Measurements from ENCODE around the gene SPTLC1. TPM values are rescaled to one million over a fixed set of nuclear protein-coding genes. Genes with fewer than 3 reads are reported as not detected.
A peak's percentile ranks its signal among the peaks of the same experiment; 100 is the strongest.

Gene SPTLC1
- total RNA-seq (2021; fragmentation: NEBNext Ultra II Directional; extraction: Animal tissue kit (Norgen Biotek cat#: 25700)) (62.1 and 64.2 TPM in 2 replicates), polyA plus RNA-seq (2011; rRNA removed) (21.6 and 34.2 TPM in 2 replicates), polyA minus RNA-seq (2011; rRNA and poly(A)+ RNA removed) (61.1 and 65.7 TPM in 2 replicates)
- 43.2 TPM for polyA plus RNA-seq (2011; cell fraction: cytosol; rRNA removed)
- polyA plus RNA-seq (2011; cell fraction: nucleus; rRNA removed), result 37.0 TPM
- polyA plus RNA-seq (2012, experiment 1 of 2), result 53.4 to 59.2 TPM (median 54.5 TPM) in 4 replicates
- 12.0 TPM for polyA plus RNA-seq (2012, experiment 2 of 2)
- 98.2 TPM for polyA plus RNA-seq (2013, experiment 1 of 2)
- 120 TPM for polyA plus RNA-seq (2013, experiment 2 of 2)
- polyA minus RNA-seq (2011; cell fraction: cytosol; rRNA and poly(A)+ RNA removed), result 31.4 TPM
- polyA minus RNA-seq (2011; cell fraction: nucleus; rRNA and poly(A)+ RNA removed), result 39.0 TPM
- long read RNA-seq, experiment 1, transcript SPTLC1-201 (15 exons, 1,894 nt), result major isoform, 23 of 64 reads
- long read RNA-seq, experiment 1, partial matches to known transcripts, result 10 of 64 reads
- long read RNA-seq, experiment 1, other reads (novel, unspliced or antisense), result 28 of 64 reads
- long read RNA-seq, experiment 2, transcript SPTLC1-201 (15 exons, 1,894 nt), result major isoform, 42 of 52 reads
- long read RNA-seq, experiment 2, partial matches to known transcripts, result 1 of 52 reads
- long read RNA-seq, experiment 2, other reads (novel, unspliced or antisense), result 5 of 52 reads

- peak; percentile 24 for FAIRE-seq
- no peak for TF ChIP-seq TEAD4 (IDR thresholded peaks at IDR 0.05; ENCODE audit: low read depth, low read length)
- no peak for TF ChIP-seq CHD1 (IDR thresholded peaks at IDR 0.05; ENCODE audit: low read depth, low read length)
- no peak for TF ChIP-seq ZNF274 (IDR thresholded peaks at IDR 0.05; ENCODE audit: borderline replicate concordance, extremely low read depth, low read length)
- TF ChIP-seq KDM1A (IDR thresholded peaks at IDR 0.05; ENCODE audit: borderline replicate concordance, low read length), result no peak
- TF ChIP-seq MAFK (IDR thresholded peaks at IDR 0.05; ENCODE audit: low read depth, low read length), result no peak
- no peak for TF ChIP-seq POU5F1 (IDR thresholded peaks at IDR 0.05; ENCODE audit: low read depth, low read length)
- no peak for TF ChIP-seq SUZ12 (IDR thresholded peaks at IDR 0.05; ENCODE audit: low read length)
- peak; percentile 79 for TF ChIP-seq NRF1 (IDR thresholded peaks at IDR 0.05; ENCODE audit: low read depth, low read length)
- no peak; the same call in 1 of the 2 replicates for TF ChIP-seq EGR1 (IDR thresholded peaks at IDR 0.05; ENCODE audit: borderline replicate concordance, low read depth, low read length)
Observed at GRCh38 chr9:92115071-92115858, at the start of gene SPTLC1. Gene SPTLC1, minus strand, starts transcription at chr9:92115413. Its CDS starts 43 bp downstream, at chr9:92115370.

More at GRCh38 chr9:92115071-92115858, at the start of gene SPTLC1:
- H3K23me2 ChIP-seq (ENCODE audit: low read depth, low read length), result no peaks in the 10 kb centered on the region; the same call in 1 of the 2 replicates
- H3K4me2 ChIP-seq (ENCODE audit: insufficient read depth in 1 of 2, low read depth in 2 of 2, low read length in 2 of 2), result peak within 1 kb of the TSS; percentile 69 to 70
- H4K8ac ChIP-seq (ENCODE audit: extremely low read depth, insufficient read depth, low read length), result peak within 1 kb of the TSS; percentile 99
- no peak within 1 kb of the TSS for H3K14ac ChIP-seq (ENCODE audit: insufficient read length)
- peak within 1 kb of the TSS; percentile 75 for H3K56ac ChIP-seq (replicated peaks; ENCODE audit: insufficient read length, low read depth, low read length)
- no peak within 1 kb of the TSS; the same call in 1 of the 2 replicates for H2BK12ac ChIP-seq (ENCODE audit: low read depth, low read length)
- peak within 1 kb of the TSS; percentile 96 for H3K27ac ChIP-seq (ENCODE audit: low read depth, low read length)
- no peaks in the 10 kb centered on the region; the same call in 1 of the 2 replicates for H3K79me1 ChIP-seq (ENCODE audit: low read depth, low read length)
- no peak within 1 kb of the TSS for H2BK120ac ChIP-seq (replicated peaks; ENCODE audit: low read depth, low read length)
- H3K4me3 ChIP-seq (ENCODE audit: extremely low read depth in 1 of 4, insufficient read depth in 2 of 4, low read depth in 3 of 4, low read length in 4 of 4), result peak within 1 kb of the TSS; percentile 73 to 99 (median 90)
- CTCF ChIA-PET (ENCODE audit: partially characterized antibody), result no interaction called here
- peaks cover 16 to 44% of the 10 kb centered on the region in 2 experiments for H3K79me2 ChIP-seq (ENCODE audit: control insufficient read depth in 1 of 2, insufficient read depth in 2 of 2, low read length in 2 of 2)
- H3K4ac ChIP-seq (replicated peaks; ENCODE audit: insufficient read length, low read depth, low read length), result no peak within 1 kb of the TSS
- no peaks in the 10 kb centered on the region; a peak in 2 of 7 replicates for H3K27me3 ChIP-seq (replicated peaks in 1 of 4; ENCODE audit: control insufficient read depth in 3 of 4, extremely low read depth in 1 of 4, insufficient read depth in 3 of 4, low read length in 3 of 4)
- peak within 1 kb of the TSS; percentile 66 to 96 (median 92) for H3K9ac ChIP-seq (replicated peaks in 1 of 4; ENCODE audit: extremely low read depth in 1 of 4, low read depth in 3 of 4, low read length in 3 of 4)
- peak within 1 kb of the TSS; percentile 84 for H4K5ac ChIP-seq (ENCODE audit: insufficient read length, low read depth, low read length)
- no peaks in the 10 kb centered on the region for H3K9me3 ChIP-seq (ENCODE audit: insufficient read depth in 2 of 2, low read depth in 1 of 2, low read length in 1 of 2)
- H2AK5ac ChIP-seq (ENCODE audit: low read depth, low read length), result no peak within 1 kb of the TSS
- WGBS, 2 experiments (ENCODE audit: extremely low coverage in 1 of 2, insufficient coverage in 1 of 2, insufficient read length in 1 of 2, insufficient replicate concordance in 2 of 2, low coverage in 1 of 2, low lambda C conversion rate in 2 of 2, missing lambda C conversion rate in 1 of 2), result 2% methylated on average over 51 of the region's 60 CpGs; no CpG with 5 or more reads in 1 of the 2 experiments
- peak within 1 kb of the TSS; percentile 88 for H4K91ac ChIP-seq (replicated peaks; ENCODE audit: insufficient read length, low read length)
- peaks cover 0 to 6% of the 10 kb centered on the region in 2 experiments for H4K20me1 ChIP-seq (replicated peaks in 1 of 2; ENCODE audit: control insufficient read depth in 1 of 2, insufficient read depth in 2 of 2, low read length in 2 of 2)
- no peak within 1 kb of the TSS for H2BK15ac ChIP-seq (ENCODE audit: low read length)
- no peak within 1 kb of the TSS for H2BK20ac ChIP-seq (ENCODE audit: low read length)
- POLR2A ChIA-PET (ENCODE audit: partially characterized antibody), result interaction anchor here (0.7 to 1.9 kb wide), 7 partner anchors 8 to 161 kb away, joined by 3 to 8 read pairs (median 3); no protein-coding TSS in a partner anchor
- peaks cover 5 to 8% (median 6%) of the 10 kb centered on the region in 4 experiments; a peak in 7 of 8 replicates for H3K36me3 ChIP-seq (ENCODE audit: control insufficient read depth in 2 of 4, insufficient read depth in 4 of 4, low read length in 3 of 4)
- no peak within 1 kb of the TSS for H3K23ac ChIP-seq (ENCODE audit: insufficient read length)
- 0 out of 2 replicates have a peak within 1 kb of the TSS, but pooled peaks have one; percentile 91 for H2AFZ ChIP-seq (ENCODE audit: low read length)
- peak within 1 kb of the TSS; percentile 88 for H3K18ac ChIP-seq (ENCODE audit: extremely low read depth, low read length)
- H3K4me1 ChIP-seq (replicated peaks in 1 of 4; ENCODE audit: control insufficient read depth in 3 of 4, insufficient read depth in 4 of 4, low read length in 3 of 4), result no peaks in the 10 kb centered on the region; a peak in 1 of 7 replicates
- peak within 1 kb of the TSS; percentile 77; the same call in 1 of the 2 replicates for H2BK5ac ChIP-seq (ENCODE audit: low read depth, low read length)
- peak in 1 of 2 experiments; percentile 95 for DNase-seq (ENCODE audit: low read depth in 1 of 2, low spot score in 2 of 2)
